HepG2 (cell line): ENCODE results near the gene BYSL. TPM values are rescaled to one million over a fixed set of nuclear protein-coding genes. Genes with fewer than 3 reads are reported as not detected.

Source experiments
- ARNT2 ChIP-seq: sonication (generic); formaldehyde crosslinking; IDR thresholded peaks from 2 replicates; pipeline ENCODE4 v1.8.0; 2022; ENCODE audit warnings: mild to moderate bottlenecking, low read depth, missing genetic modification reagents, moderate library complexity
- CCDC6 ChIP-seq: sonication (generic); formaldehyde crosslinking; IDR thresholded peaks from 2 replicates; pipeline ENCODE4 v1.8.1; 2022; ENCODE audit warnings: mild to moderate bottlenecking, missing genetic modification reagents, moderate library complexity
- CREM ChIP-seq, 2 experiments: sonication (generic) in 1 of 2; formaldehyde crosslinking in 1 of 2; IDR thresholded peaks; 2 replicates each; pipeline versions ENCODE4 v1.4.0 to v1.6.1; 2016 to 2020; ENCODE audit warnings: antibody characterized with exemption in 1 of 2, mild to moderate bottlenecking in 1 of 2, missing genetic modification reagents in 1 of 2
- GABPB1 ChIP-seq: IDR thresholded peaks from 2 replicates; pipeline ENCODE4 v1.6.1; 2016; ENCODE audit warnings: mild to moderate bottlenecking, missing genetic modification reagents, moderate library complexity, missing compliant biosample characterization
- HNF4G ChIP-seq, 2 experiments: sonication (generic) in 1 of 2; formaldehyde crosslinking in 1 of 2; IDR thresholded peaks; 2 replicates each; pipeline versions ENCODE4 v1.4.0 to v1.6.1; 2011 to 2020; ENCODE audit warnings: borderline replicate concordance in 2 of 2, low read depth in 2 of 2, mild to moderate bottlenecking in 2 of 2, low read length in 1 of 2, missing genetic modification reagents in 1 of 2, moderate library complexity in 1 of 2
- MAX ChIP-seq: IDR thresholded peaks from 2 replicates; pipeline ENCODE4 v1.6.1; 2012; ENCODE audit warnings: inconsistent platforms
- NCOR1 ChIP-seq: fragments of 200-600 bp; sonication (generic); IDR thresholded peaks from 2 replicates; pipeline ENCODE4 v1.7.0; 2017; ENCODE audit warnings: antibody characterized with exemption, low read length, borderline replicate concordance
- POLR2AphosphoS5 ChIP-seq: IDR thresholded peaks from 2 replicates; pipeline ENCODE4 v1.6.1; 2012; ENCODE audit warnings: low read depth, low read length
- TRIM22 ChIP-seq: fragments of 450-650 bp; IDR thresholded peaks from 2 replicates; pipeline ENCODE4 v1.6.1; 2017
- TRIM24 ChIP-seq: sonication (generic); formaldehyde crosslinking; IDR thresholded peaks from 2 replicates; pipeline ENCODE4 v1.8.0; 2022; ENCODE audit warnings: mild to moderate bottlenecking, missing genetic modification reagents
- ZBTB34 ChIP-seq: sonication (generic); formaldehyde crosslinking; IDR thresholded peaks from 2 replicates; pipeline ENCODE4 v1.8.0; 2022; ENCODE audit warnings: mild to moderate bottlenecking, missing genetic modification reagents
- ZFP91 ChIP-seq: sonication (generic); formaldehyde crosslinking; IDR thresholded peaks from 2 replicates; pipeline ENCODE4 v1.9.0; 2022; ENCODE audit warnings: missing genetic modification reagents, mild to moderate bottlenecking, borderline replicate concordance
- ZMAT3 ChIP-seq: sonication (generic); formaldehyde crosslinking; conservative IDR thresholded peaks from 2 replicates; pipeline ENCODE4 v1.7.0; 2021; ENCODE audit warnings: missing genetic modification reagents
- ZNF280B ChIP-seq: sonication (generic); formaldehyde crosslinking; IDR thresholded peaks from 2 replicates; pipeline ENCODE4 v1.5.0; 2020; ENCODE audit warnings: missing genetic modification reagents, mild to moderate bottlenecking, borderline replicate concordance
- ZNF563 ChIP-seq: sonication (generic); formaldehyde crosslinking; IDR thresholded peaks from 2 replicates; pipeline ENCODE4 v1.8.0; 2022; ENCODE audit warnings: mild to moderate bottlenecking, moderate library complexity, missing genetic modification reagents
- ZNF776 ChIP-seq: sonication (generic); formaldehyde crosslinking; IDR thresholded peaks from 2 replicates; pipeline ENCODE4 v1.4.0; 2020; ENCODE audit warnings: mild to moderate bottlenecking, missing genetic modification reagents
- polyA plus RNA-seq, 8 experiments: library from polyadenylated mRNA; depleted of rRNA in 3 of 8; stranded (reverse) in 7 of 8; unstranded in 1 of 8; fragments of >200 nt; fragmentation: Illumina TruSeq in 4 of 8; extraction: Trizol in 4 of 8; gene quantifications; 2 replicates each; pipeline versions ENCODE4 v1.2.1 to v1.2.3, GENCODE V29; 2011 to 2016; ENCODE audit warnings: low read depth in 4 of 8, missing spikeins in 1 of 8, mixed read lengths in 1 of 8; ENCODE audit not compliant: insufficient read depth in 1 of 8
- total RNA-seq, 5 experiments: library from RNA; depleted of rRNA; stranded (reverse); fragments of >200 nt; fragmentation: Illumina TruSeq; extraction: Trizol; gene quantifications; 2 replicates each; pipeline ENCODE4 v1.2.3, GENCODE V29; 2016; ENCODE audit warnings: low read depth in 1 of 5
- TF ChIP-seq, protein P1 (sequence below): sonication (generic); formaldehyde crosslinking; IDR thresholded peaks from 2 replicates; pipeline ENCODE4 v1.8.1; 2022; ENCODE audit warnings: low read depth, mild to moderate bottlenecking, missing genetic modification reagents

The BYSL gene
- total and polyA plus RNA-seq, 2 of the 13 experiments (the other 11 are each of a cell fraction or from before 2014, with no cell fraction given) = 27.9 to 28.6 TPM

DNA sequence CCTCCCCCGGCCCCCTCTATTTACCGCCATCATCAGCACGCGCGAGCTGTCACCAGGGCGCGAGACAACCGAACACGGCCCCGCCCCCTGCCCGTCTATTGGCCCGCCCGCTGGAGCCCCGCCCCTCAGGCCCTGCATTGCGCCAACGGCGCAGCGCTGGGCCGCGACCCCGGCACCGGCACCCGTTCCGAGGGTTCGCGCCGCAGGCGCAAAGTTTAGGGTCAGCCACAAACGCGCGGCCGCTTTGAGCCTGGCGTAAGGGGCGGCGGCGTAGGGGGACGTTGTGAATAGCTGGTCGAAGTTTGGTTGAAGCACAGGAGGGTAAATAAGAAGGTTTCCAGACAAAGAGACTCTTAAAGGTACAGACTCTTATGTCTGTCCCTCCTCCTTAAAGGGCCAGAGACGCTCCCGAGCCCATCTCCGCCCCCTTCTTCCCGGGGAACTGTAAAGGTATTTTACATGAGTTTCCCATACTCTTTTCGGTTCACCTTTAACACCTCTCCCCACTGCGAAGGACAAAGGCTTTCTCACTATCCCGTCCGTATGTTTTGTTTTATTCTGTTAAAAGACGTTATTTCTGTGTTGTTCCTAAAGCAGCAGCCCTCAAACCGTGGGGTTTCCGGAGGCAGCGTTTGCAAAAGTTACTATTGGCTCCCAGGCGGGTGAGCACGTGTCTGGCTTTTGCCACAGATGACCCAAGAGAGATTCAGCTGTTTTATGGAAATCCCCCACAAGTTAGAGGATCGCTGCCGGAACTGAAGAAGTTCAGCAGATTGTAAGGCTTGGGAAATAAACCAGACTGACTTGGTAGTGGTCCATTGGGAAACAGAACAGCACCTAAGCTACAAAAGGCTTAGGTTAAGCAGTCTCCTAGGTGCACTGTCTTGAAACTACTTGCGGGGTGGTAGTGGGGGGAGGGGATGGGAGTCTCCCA is 25.7 kb upstream of the BYSL start, which contains the start of gene USP49 (continued):
- TF ChIP-seq MAX = peak; percentile 67
- TF ChIP-seq NCOR1 = peak; percentile 44; the same call in 1 of the 2 replicates
- peak; percentile 44; the same call in 1 of the 2 replicates for TF ChIP-seq POLR2AphosphoS5
- TF ChIP-seq HNF4G (IDR thresholded peaks at IDR 0.05; ENCODE audit: borderline replicate concordance, low read depth, low read length) = no peak
- TF ChIP-seq HNF4G (CRISPR knock-in tag; IDR thresholded peaks at IDR 0.05; ENCODE audit: borderline replicate concordance, low read depth) = 0 out of 2 replicates have a peak, but pooled peaks have one; percentile 41
- TF ChIP-seq, protein P1, sequence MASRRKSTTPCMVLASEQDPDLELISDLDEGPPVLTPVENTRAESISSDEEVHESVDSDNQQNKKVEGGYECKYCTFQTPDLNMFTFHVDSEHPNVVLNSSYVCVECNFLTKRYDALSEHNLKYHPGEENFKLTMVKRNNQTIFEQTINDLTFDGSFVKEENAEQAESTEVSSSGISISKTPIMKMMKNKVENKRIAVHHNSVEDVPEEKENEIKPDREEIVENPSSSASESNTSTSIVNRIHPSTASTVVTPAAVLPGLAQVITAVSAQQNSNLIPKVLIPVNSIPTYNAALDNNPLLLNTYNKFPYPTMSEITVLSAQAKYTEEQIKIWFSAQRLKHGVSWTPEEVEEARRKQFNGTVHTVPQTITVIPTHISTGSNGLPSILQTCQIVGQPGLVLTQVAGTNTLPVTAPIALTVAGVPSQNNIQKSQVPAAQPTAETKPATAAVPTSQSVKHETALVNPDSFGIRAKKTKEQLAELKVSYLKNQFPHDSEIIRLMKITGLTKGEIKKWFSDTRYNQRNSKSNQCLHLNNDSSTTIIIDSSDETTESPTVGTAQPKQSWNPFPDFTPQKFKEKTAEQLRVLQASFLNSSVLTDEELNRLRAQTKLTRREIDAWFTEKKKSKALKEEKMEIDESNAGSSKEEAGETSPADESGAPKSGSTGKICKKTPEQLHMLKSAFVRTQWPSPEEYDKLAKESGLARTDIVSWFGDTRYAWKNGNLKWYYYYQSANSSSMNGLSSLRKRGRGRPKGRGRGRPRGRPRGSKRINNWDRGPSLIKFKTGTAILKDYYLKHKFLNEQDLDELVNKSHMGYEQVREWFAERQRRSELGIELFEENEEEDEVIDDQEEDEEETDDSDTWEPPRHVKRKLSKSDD (CRISPR knock-in tag) = no peak
- TF ChIP-seq ZMAT3 (CRISPR knock-in tag) = peak; percentile 67; the same call in 1 of the 2 replicates
- TF ChIP-seq ZBTB34 (CRISPR knock-in tag) = no peak
- 0 out of 2 replicates have a peak, but pooled peaks have one; percentile 28 for TF ChIP-seq ZNF280B (CRISPR knock-in tag)
- peak; percentile 48; the same call in 1 of the 2 replicates for TF ChIP-seq ARNT2 (CRISPR knock-in tag)
- TF ChIP-seq CREM (IDR thresholded peaks at IDR 0.05) = no peak
- no peak for TF ChIP-seq CREM (CRISPR knock-in tag; IDR thresholded peaks at IDR 0.05)
- peak; percentile 99 for TF ChIP-seq ZFP91 (CRISPR knock-in tag)
- no peak for TF ChIP-seq ZNF563 (CRISPR knock-in tag)
- no peak for TF ChIP-seq TRIM24 (CRISPR knock-in tag)
- TF ChIP-seq CCDC6 (CRISPR knock-in tag) = no peak
- TF ChIP-seq ZNF776 (CRISPR knock-in tag) = no peak
- peak; percentile 62; the same call in 1 of the 2 replicates for TF ChIP-seq GABPB1 (CRISPR knock-in tag)
- TF ChIP-seq TRIM22 = no peak
